HT1080 (cell line): Measurements from ENCODE around the gene GRIK5. TPM values are rescaled to one million over a fixed set of nuclear protein-coding genes. Genes with fewer than 3 reads are reported as not detected.

Experiments
- DNase-seq: peaks from one replicate; pipeline ENCODE4 v3.0.0-alpha.2; 2015; ENCODE audit warnings: low read depth
- total RNA-seq: library from RNA; depleted of rRNA; stranded (reverse); fragments of >200 nt; shearing (Covaris generic); gene quantifications from 2 replicates; pipeline ENCODE4 v1.2.3, GENCODE V29; 2014

GRIK5 gene
- total RNA-seq, 1 experiment from 2014 or later, result not detected

- no peak for DNase-seq
Measured at GRCh38 chr19:42095142-42095813, 25.3 kb upstream of the GRIK5 start.

GRCh38 chr19:42093926-42094325, 23.9 kb upstream of the GRIK5 start:
- DNase-seq, result no peak

- no peak for DNase-seq
Measured at GRCh38 chr19:42093505-42093904, 23.5 kb upstream of the GRIK5 start.

- DNase-seq, result peak; percentile 35
Measured at GRCh38 chr19:42092350-42092749, 22.3 kb upstream of the GRIK5 start.

GRCh38 chr19:42091742-42092141, 21.7 kb upstream of the GRIK5 start:
- no peak for DNase-seq

- no peak for DNase-seq
Measured at GRCh38 chr19:42091300-42091699, 21.3 kb upstream of the GRIK5 start.

GRCh38 chr19:42090672-42091071, 20.7 kb upstream of the GRIK5 start:
- DNase-seq, result no peak

GRCh38 chr19:42089772-42090171, 19.8 kb upstream of the GRIK5 start:
- no peak for DNase-seq

- no peak for DNase-seq
Measured at GRCh38 chr19:42089191-42089750, 19.3 kb upstream of the GRIK5 start.

GRCh38 chr19:42088471-42089190, 18.6 kb upstream of the GRIK5 start:
- peak; percentile 87 for DNase-seq

GRCh38 chr19:42086770-42087550, 17.0 kb upstream of the GRIK5 start:
- no peak for DNase-seq

GRCh38 chr19:42086188-42086736, 16.3 kb upstream of the GRIK5 start:
- DNase-seq, result no peak

GRCh38 chr19:42083537-42083936, 13.5 kb upstream of the GRIK5 start:
- no peak for DNase-seq

GRCh38 chr19:42081584-42082203, 11.7 kb upstream of the GRIK5 start:
- DNase-seq, result peak; percentile 48

- no peak for DNase-seq
Measured at GRCh38 chr19:42080764-42081375, 10.9 kb upstream of the GRIK5 start.

- no peak for DNase-seq
Measured at GRCh38 chr19:42079886-42080763, 10.1 kb upstream of the GRIK5 start.

- peak; percentile 37 for DNase-seq
Measured at GRCh38 chr19:42079276-42079669, 9.3 kb upstream of the GRIK5 start.

GRCh38 chr19:42078538-42079275, 8.7 kb upstream of the GRIK5 start:
- no peak for DNase-seq

GRCh38 chr19:42078058-42078457, 8.1 kb upstream of the GRIK5 start:
- no peak for DNase-seq
